Effector memory CD8-positive, alpha-beta T cell (primary cell): Measurements from ENCODE around the gene SLC22A12.
A peak's percentile ranks its signal among the peaks of the same experiment; 100 is the strongest.

ENCODE experiments used
- ATAC-seq: fragments of 150-1000 bp; cut with Tn5 transposase; replicated peaks from 2 replicates; pipeline ENCODE4 v1.10.0; 2021; ENCODE audit warnings: mild to moderate bottlenecking, moderate library complexity
- DNase-seq, 3 experiments: peaks; one replicate each; pipeline ENCODE4 v3.0.0; 2021
- H3K27ac Mint-ChIP-seq, 2 donors: one replicate each; pipeline ENCODE4 v1.8.0; 2022; ENCODE audit warnings: mild to moderate bottlenecking in 2 of 2, mixed read lengths in 2 of 2, moderate library complexity in 2 of 2
- H3K27me3 Mint-ChIP-seq, 2 donors: one replicate each; pipeline ENCODE4 v1.8.0; 2022; ENCODE audit warnings: mixed read lengths in 2 of 2
- H3K36me3 Mint-ChIP-seq: one replicate; pipeline ENCODE4 v1.8.0; 2022; ENCODE audit warnings: mild to moderate bottlenecking, moderate library complexity, mixed read lengths; ENCODE audit not compliant: insufficient read depth
- H3K4me1 Mint-ChIP-seq, 2 donors: one replicate each; pipeline ENCODE4 v1.8.0; 2022; ENCODE audit warnings: low read depth in 2 of 2, mixed read lengths in 2 of 2
- H3K4me3 Mint-ChIP-seq, 2 donors: one replicate each; pipeline ENCODE4 v1.8.0; 2022; ENCODE audit warnings: mild to moderate bottlenecking in 2 of 2, mixed read lengths in 2 of 2, moderate library complexity in 2 of 2
- H3K9me3 Mint-ChIP-seq, 2 donors: one replicate each; pipeline ENCODE4 v1.8.0; 2022; ENCODE audit warnings: mixed read lengths in 2 of 2
- total RNA-seq, 9 experiments: gene quantifications; one replicate each; lab custom pipeline; 2026; lab: John Stamatoyannopoulos, UW

SLC22A12 gene
- 0 to 0.06 (median 0) reads per million in 9 experiments for total RNA-seq

GRCh38 chr11:64590763-64591221 lies at the start of gene SLC22A12:
Gene SLC22A12 (plus strand): TSS chr11:64591220. CDS start chr11:64591557, 337 bp downstream.
- DNase-seq, result no peak
- Mint-ChIP-seq H3K4me3 (no peak within 1 kb of the TSS), H3K9me3 (peaks cover 0 to 8% of the 10 kb centered on the region in 2 donors), H3K27me3 (peaks cover 24 to 34% of the 10 kb centered on the region in 2 donors), H3K36me3 (no peaks in the 10 kb centered on the region), H3K27ac (no peak within 1 kb of the TSS), H3K4me1 (no peaks in the 10 kb centered on the region)
- ATAC-seq, result no peak

DNA sequence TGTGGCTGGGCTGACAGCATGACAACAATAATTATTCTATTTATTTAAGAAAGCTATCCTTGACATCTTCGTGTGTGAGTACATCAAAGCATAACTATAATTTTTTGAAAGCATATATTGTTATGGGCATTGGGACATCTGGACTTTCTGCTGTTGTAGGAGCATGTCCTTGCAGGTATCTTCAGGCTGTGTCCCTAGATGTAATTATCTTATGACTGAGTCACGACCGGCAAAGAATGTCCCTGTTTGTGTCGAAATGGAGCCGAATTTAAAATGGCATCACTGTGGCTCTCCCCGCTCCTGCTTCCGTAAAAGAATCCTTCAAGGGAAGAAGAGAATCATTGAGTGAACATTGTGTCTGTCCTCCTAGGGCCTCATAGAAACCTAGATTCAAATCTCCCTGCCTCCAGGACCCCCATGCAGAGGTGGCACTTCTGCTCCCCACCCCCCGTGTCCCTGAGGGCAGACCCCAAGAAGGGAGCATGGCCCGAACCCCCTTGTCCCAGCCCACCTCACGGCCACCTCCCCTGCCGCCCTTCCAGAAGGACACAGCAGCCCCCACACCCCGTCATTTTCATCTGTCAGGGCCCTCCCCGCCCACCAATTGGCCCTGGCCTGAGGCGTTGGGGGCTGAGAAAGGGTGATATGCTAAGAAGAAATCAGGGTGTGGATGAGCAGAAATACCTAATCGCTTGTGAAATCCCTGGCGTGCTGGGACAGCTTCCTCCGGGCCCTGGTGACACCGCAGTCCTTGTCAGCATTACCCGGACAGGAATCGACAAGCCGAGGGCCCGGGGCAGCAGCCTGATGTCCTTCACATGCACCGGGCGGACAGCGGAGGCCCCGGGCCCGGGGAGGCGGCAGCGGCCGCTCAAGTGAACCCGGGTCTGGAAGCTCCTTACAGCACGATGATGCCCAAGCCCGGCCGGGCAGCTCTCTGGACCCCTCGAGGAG lies 48.6 kb upstream of the SLC22A12 start:
- H3K4me3 Mint-ChIP-seq, result no peak overlapping the region
- peaks cover 0 to 3% of the 10 kb centered on the region in 2 donors for H3K4me1 Mint-ChIP-seq
- ATAC-seq (no peak), DNase-seq (no peak)
- H3K36me3 Mint-ChIP-seq, result no peaks in the 10 kb centered on the region
- H3K9me3 Mint-ChIP-seq, result no peaks in the 10 kb centered on the region
- peaks cover 48 to 68% of the 10 kb centered on the region in 2 donors for H3K27me3 Mint-ChIP-seq
- H3K27ac Mint-ChIP-seq, result no peak overlapping the region

- no peaks in the 10 kb centered on the region for H3K36me3 Mint-ChIP-seq
- H3K9me3 Mint-ChIP-seq, result no peaks in the 10 kb centered on the region
- ATAC-seq (no peak), DNase-seq (no peak)
- peaks cover 44 to 61% of the 10 kb centered on the region in 2 donors for H3K27me3 Mint-ChIP-seq
- H3K27ac Mint-ChIP-seq, result no peak overlapping the region
- no peaks in the 10 kb centered on the region for H3K4me1 Mint-ChIP-seq
- H3K4me3 Mint-ChIP-seq, result no peak overlapping the region
Observed at GRCh38 chr11:64543818-64544217, 47.2 kb upstream of the SLC22A12 start.

- Mint-ChIP-seq H3K4me3 (no peak overlapping the region), H3K4me1 (no peaks in the 10 kb centered on the region), H3K9me3 (no peaks in the 10 kb centered on the region), H3K27ac (no peak overlapping the region), H3K36me3 (no peaks in the 10 kb centered on the region), H3K27me3 (peaks cover 39 to 51% of the 10 kb centered on the region in 2 donors)
- no peak for ATAC-seq
- no peak for DNase-seq
Observed at GRCh38 chr11:64544616-64545296, 46.3 kb upstream of the SLC22A12 start.

DNA sequence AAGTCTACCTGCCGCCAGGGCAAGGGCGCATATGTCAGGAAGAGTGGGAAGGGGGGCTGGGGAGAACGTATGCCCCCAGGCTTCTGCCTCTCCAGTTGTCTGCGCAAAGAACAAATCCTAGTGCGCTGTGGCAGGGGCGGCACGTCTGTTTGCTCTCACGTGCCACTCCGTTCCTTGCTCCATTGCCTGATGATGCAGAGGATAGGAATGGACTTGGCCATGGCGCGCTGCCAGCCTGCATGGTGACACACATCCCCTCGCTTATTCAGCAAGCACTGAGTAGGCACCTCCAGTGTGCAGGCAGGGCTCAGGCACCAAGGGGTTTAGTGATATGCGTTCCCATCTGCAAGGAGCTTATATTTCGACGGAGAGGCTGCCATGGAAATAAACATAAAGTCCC lies 45.4 kb upstream of the SLC22A12 start:
- no peak for ATAC-seq
- Mint-ChIP-seq H3K27me3 (peaks cover 37 to 43% of the 10 kb centered on the region in 2 donors), H3K4me1 (no peaks in the 10 kb centered on the region), H3K4me3 (no peak overlapping the region), H3K27ac (no peak overlapping the region), H3K9me3 (no peaks in the 10 kb centered on the region), H3K36me3 (no peaks in the 10 kb centered on the region)
- no peak for DNase-seq

DNA sequence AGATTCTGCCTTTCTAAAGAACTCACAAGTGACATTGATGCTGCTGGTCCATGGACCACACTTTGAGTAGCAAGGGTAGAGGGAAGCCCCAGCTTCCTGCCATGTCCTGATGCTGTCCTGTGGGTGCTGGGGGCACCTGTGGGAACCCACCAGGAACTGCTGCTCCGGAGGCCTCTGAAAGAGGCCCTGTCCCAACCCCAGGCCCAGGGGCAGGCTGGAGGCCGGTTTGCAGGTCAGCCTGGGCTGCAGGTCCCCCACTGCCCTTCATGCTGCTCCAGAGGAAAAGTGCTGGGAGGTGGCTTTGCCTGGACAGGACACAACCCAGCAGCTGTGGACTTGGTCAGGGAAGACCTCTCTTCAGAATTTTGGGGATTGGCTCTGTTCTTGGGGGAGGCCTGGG lies 44.8 kb upstream of the SLC22A12 start:
- DNase-seq (no peak), ATAC-seq (no peak)
- H3K4me3 Mint-ChIP-seq, result no peak overlapping the region
- no peaks in the 10 kb centered on the region for H3K9me3 Mint-ChIP-seq
- peaks cover 32 to 37% of the 10 kb centered on the region in 2 donors for H3K27me3 Mint-ChIP-seq
- H3K27ac Mint-ChIP-seq, result no peak overlapping the region
- H3K4me1 Mint-ChIP-seq, result no peaks in the 10 kb centered on the region
- H3K36me3 Mint-ChIP-seq, result no peaks in the 10 kb centered on the region

DNA sequence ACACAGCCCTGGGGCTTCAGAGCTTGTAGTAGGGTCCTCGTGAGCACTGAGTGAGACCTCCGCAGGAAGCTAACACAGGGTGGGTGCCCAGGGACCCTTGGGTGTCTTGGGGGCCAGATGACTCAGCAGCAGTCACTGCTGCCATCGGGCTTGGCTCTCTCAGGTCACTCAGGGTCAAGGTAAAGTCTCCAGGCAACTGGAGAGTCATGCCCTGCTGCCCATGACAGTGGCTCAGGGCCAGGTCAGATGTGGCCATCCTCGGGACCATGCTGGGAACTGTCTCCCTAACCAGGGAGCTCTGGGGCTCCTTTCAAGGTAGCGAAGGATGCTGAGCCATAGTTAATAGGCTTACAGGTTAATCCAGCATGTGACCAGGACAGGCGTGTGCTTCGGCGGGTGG lies 44.4 kb upstream of the SLC22A12 start:
- no peak for ATAC-seq
- no peak overlapping the region for H3K4me3 Mint-ChIP-seq
- no peak for DNase-seq
- no peak overlapping the region for H3K27ac Mint-ChIP-seq
- peaks cover 29 to 33% of the 10 kb centered on the region in 2 donors for H3K27me3 Mint-ChIP-seq
- no peaks in the 10 kb centered on the region for H3K9me3 Mint-ChIP-seq
- H3K36me3 Mint-ChIP-seq, result no peaks in the 10 kb centered on the region
- H3K4me1 Mint-ChIP-seq, result no peaks in the 10 kb centered on the region

DNA sequence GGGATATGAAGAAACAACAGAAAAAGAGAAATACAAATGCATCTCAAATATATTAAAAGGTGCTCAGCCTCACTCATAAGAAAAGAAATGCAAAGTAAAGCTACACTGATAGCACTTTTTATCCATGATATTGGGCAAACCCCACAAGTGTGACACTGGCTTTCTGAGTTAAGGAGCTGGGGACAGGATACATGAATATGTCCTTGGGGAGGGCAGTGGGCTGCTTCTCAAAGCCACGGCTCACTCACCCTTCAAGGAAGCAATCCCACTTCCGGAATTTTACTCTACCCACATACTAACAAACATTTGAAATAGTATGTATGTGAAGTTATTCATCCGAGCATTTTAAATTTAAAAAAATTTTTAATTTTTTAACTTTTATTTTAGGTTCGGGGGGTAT lies 41.1 kb upstream of the SLC22A12 start:
- no peak overlapping the region for H3K27ac Mint-ChIP-seq

GRCh38 chr11:64553554-64554201 lies 37.3 kb upstream of the SLC22A12 start:
- H3K4me1 Mint-ChIP-seq, result no peaks in the 10 kb centered on the region
- H3K4me3 Mint-ChIP-seq, result no peak overlapping the region
- H3K36me3 Mint-ChIP-seq, result no peaks in the 10 kb centered on the region
- ATAC-seq (peak; percentile 39), DNase-seq (peak; percentile 33 to 46 (median 43))
- H3K27me3 Mint-ChIP-seq, result peaks cover 10 to 23% of the 10 kb centered on the region in 2 donors
- H3K9me3 Mint-ChIP-seq, result peaks cover 0 to 7% of the 10 kb centered on the region in 2 donors
- H3K27ac Mint-ChIP-seq, result no peak overlapping the region

More for the DNA sequence above, 41.1 kb upstream of the SLC22A12 start:
- ATAC-seq (no peak), DNase-seq (no peak)
- H3K36me3 Mint-ChIP-seq, result no peaks in the 10 kb centered on the region
- H3K4me1 Mint-ChIP-seq, result no peaks in the 10 kb centered on the region
- H3K9me3 Mint-ChIP-seq, result peaks cover 0 to 7% of the 10 kb centered on the region in 2 donors
- H3K4me3 Mint-ChIP-seq, result no peak overlapping the region
- H3K27me3 Mint-ChIP-seq, result peaks cover 19 to 31% of the 10 kb centered on the region in 2 donors

GRCh38 chr11:64556044-64556720 lies 34.8 kb upstream of the SLC22A12 start:
- Mint-ChIP-seq H3K27me3 (peaks cover 22 to 46% of the 10 kb centered on the region in 2 donors), H3K9me3 (peaks cover 0 to 7% of the 10 kb centered on the region in 2 donors), H3K36me3 (no peaks in the 10 kb centered on the region), H3K4me1 (no peaks in the 10 kb centered on the region), H3K27ac (no peak overlapping the region), H3K4me3 (no peak overlapping the region)
- no peak for ATAC-seq
- DNase-seq, result no peak

DNA sequence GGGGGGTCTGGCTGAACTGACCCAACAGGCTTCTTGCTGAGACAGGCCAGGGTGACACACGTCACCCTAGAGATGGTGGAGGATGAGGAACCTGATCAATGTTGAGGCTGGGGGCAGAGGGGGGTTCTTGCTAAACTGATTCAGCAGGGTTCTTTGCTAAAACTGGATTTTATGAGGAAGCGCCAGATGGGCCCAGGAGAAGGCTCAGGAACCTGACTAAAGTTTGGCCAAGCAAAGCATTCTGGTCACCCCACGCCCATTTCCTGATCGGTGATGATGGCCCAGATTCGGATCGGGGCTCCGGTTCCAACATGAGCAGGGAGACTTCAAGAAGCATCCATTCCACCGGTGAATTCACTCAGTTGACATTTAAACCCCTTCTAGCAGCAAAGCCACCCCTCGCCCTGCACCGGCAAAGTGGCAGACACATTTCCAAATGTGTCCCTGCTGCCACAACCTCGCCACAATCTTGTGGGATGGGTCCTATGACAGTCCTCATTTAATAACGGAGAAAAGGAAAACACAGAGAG lies 34.2 kb upstream of the SLC22A12 start:
- H3K9me3 Mint-ChIP-seq, result peaks cover 0 to 7% of the 10 kb centered on the region in 2 donors
- H3K4me3 Mint-ChIP-seq, result no peak overlapping the region
- no peak overlapping the region for H3K27ac Mint-ChIP-seq
- H3K27me3 Mint-ChIP-seq, result peaks cover 22 to 46% of the 10 kb centered on the region in 2 donors
- no peaks in the 10 kb centered on the region for H3K4me1 Mint-ChIP-seq
- ATAC-seq (no peak), DNase-seq (no peak)
- no peaks in the 10 kb centered on the region for H3K36me3 Mint-ChIP-seq

- no peak overlapping the region for H3K27ac Mint-ChIP-seq
- DNase-seq (no peak), ATAC-seq (no peak)
- H3K4me3 Mint-ChIP-seq, result no peak overlapping the region
- H3K27me3 Mint-ChIP-seq, result peaks cover 22 to 46% of the 10 kb centered on the region in 2 donors
- no peaks in the 10 kb centered on the region for H3K9me3 Mint-ChIP-seq
- no peaks in the 10 kb centered on the region for H3K36me3 Mint-ChIP-seq
- H3K4me1 Mint-ChIP-seq, result no peaks in the 10 kb centered on the region
Observed at GRCh38 chr11:64558065-64558745, 32.8 kb upstream of the SLC22A12 start.
